Measurements from ENCODE around the gene CHST11.

The CHST11 gene

GRCh38 chr12:104653730-104654664, 197.2 kb downstream of the CHST11 start:
- H3K36me3 ChIP-seq (ENCODE audit: control insufficient read depth in 1 of 2, insufficient read depth in 2 of 2, low read length in 2 of 2): no peaks in the 10 kb centered on the region
- no peaks in the 10 kb centered on the region for H3K27me3 ChIP-seq (ENCODE audit: control insufficient read depth in 1 of 2, insufficient read depth in 2 of 2, low read length in 2 of 2)
- H3K4me1 ChIP-seq (ENCODE audit: control insufficient read depth in 1 of 2, insufficient read depth in 2 of 2, low read length in 2 of 2): peaks cover 0 to 10% of the 10 kb centered on the region in 2 donors
- H3K27ac ChIP-seq (ENCODE audit: low read depth, low read length): no peak overlapping the region
- H3K9ac ChIP-seq (ENCODE audit: low read depth in 1 of 2, low read length in 2 of 2): no peak overlapping the region
- H3K4me3 ChIP-seq (ENCODE audit: low read depth in 1 of 2, low read length in 2 of 2): no peak overlapping the region
- H3K9me3 ChIP-seq (ENCODE audit: control insufficient read depth in 1 of 2, low read length in 2 of 2): no peaks in the 10 kb centered on the region

DNA sequence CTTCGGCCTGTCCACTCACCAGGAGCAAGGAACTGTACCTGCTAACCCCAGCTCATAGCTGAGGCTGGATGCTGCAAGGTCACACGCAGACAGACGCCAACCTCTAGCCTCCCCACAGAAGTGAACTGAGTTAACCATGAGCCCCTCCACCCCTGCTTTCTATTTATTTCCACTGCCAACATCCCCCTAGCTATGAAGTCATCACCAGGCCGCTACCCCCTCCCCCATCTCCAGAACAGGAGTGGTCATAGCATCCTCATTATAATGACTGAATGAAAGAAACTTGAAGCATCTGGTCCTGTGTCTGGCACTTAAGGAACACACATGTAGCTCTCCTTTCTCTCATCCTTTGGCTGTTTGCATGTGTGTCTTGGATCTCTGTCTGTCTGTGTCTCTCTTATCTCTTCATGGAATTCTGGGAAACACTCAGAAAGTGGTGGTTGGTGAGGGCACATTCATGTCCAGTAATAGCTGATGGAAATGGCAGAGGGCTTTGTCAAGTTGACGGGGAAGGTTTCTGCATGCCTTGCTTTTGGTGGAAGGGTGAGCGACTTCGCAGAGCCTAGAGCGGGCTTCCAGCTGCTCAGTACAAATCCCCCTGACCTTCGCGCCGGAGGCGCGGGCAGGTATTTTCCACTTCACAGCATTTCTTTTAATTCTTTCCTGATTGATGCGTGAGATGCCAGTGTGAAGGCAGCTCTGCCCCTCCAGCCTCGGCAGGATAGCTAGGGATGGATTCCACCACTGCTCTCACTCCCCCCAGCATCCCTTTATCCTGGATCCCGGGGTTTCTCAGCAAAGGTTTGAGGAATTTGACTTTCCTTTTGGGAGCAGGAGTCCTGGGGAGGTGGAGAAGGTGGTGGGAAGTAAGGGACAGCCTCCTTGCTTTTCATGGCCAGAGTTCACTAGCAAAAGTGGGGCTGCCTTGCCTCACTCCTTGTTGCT, 198.2 kb downstream of the CHST11 start:
- Histone ChIP-seq H3K27ac (ENCODE audit: low read depth, low read length) (no peak overlapping the region), H3K4me1 (ENCODE audit: control insufficient read depth in 1 of 2, insufficient read depth in 2 of 2, low read length in 2 of 2) (peaks cover 0 to 10% of the 10 kb centered on the region in 2 donors), H3K27me3 (ENCODE audit: control insufficient read depth in 1 of 2, insufficient read depth in 2 of 2, low read length in 2 of 2) (no peaks in the 10 kb centered on the region), H3K4me3 (ENCODE audit: low read depth in 1 of 2, low read length in 2 of 2) (no peak overlapping the region), H3K36me3 (ENCODE audit: control insufficient read depth in 1 of 2, insufficient read depth in 2 of 2, low read length in 2 of 2) (no peaks in the 10 kb centered on the region), H3K9ac (ENCODE audit: low read depth in 1 of 2, low read length in 2 of 2) (no peak overlapping the region), H3K9me3 (ENCODE audit: control insufficient read depth in 1 of 2, low read length in 2 of 2) (no peaks in the 10 kb centered on the region)

GRCh38 chr12:104656383-104656782, 199.6 kb downstream of the CHST11 start:
- H3K36me3 ChIP-seq (ENCODE audit: control insufficient read depth in 1 of 2, insufficient read depth in 2 of 2, low read length in 2 of 2): no peaks in the 10 kb centered on the region
- H3K27ac ChIP-seq (ENCODE audit: low read depth, low read length): no peak overlapping the region
- no peak overlapping the region for H3K4me3 ChIP-seq (ENCODE audit: low read depth in 1 of 2, low read length in 2 of 2)
- peaks cover 0 to 8% of the 10 kb centered on the region in 2 donors for H3K4me1 ChIP-seq (ENCODE audit: control insufficient read depth in 1 of 2, insufficient read depth in 2 of 2, low read length in 2 of 2)
- no peak overlapping the region for H3K9ac ChIP-seq (ENCODE audit: low read depth in 1 of 2, low read length in 2 of 2)
- no peaks in the 10 kb centered on the region for H3K9me3 ChIP-seq (ENCODE audit: control insufficient read depth in 1 of 2, low read length in 2 of 2)
- H3K27me3 ChIP-seq (ENCODE audit: control insufficient read depth in 1 of 2, insufficient read depth in 2 of 2, low read length in 2 of 2): no peaks in the 10 kb centered on the region

DNA sequence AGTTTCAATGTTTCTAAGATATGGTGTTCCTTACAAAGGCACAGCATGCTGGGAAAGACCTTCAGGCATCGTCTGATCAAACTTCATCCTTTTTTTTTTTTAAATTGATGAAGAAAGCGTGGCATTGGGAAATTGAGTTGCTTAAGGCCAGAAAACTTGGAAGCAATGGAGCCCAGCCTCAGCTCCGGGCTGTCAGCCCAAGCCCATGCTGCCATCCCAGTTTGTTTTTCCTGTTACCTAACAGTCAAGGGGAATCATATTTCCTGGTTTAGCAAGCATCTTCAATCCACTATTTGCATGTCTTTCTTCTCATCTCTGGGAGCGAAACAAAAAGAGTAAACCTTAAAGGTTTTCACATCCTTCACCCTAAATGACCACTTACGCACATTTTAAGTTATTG, 200.2 kb downstream of the CHST11 start:
- no peaks in the 10 kb centered on the region for H3K27me3 ChIP-seq (ENCODE audit: control insufficient read depth in 1 of 2, insufficient read depth in 2 of 2, low read length in 2 of 2)
- no peak overlapping the region for H3K27ac ChIP-seq (ENCODE audit: low read depth, low read length)
- H3K9ac ChIP-seq (ENCODE audit: low read depth in 1 of 2, low read length in 2 of 2): no peak overlapping the region
- no peaks in the 10 kb centered on the region for H3K36me3 ChIP-seq (ENCODE audit: control insufficient read depth in 1 of 2, insufficient read depth in 2 of 2, low read length in 2 of 2)
- H3K4me3 ChIP-seq (ENCODE audit: low read depth in 1 of 2, low read length in 2 of 2): no peak overlapping the region
- no peaks in the 10 kb centered on the region for H3K9me3 ChIP-seq (ENCODE audit: control insufficient read depth in 1 of 2, low read length in 2 of 2)
- peaks cover under 1 to 3% of the 10 kb centered on the region in 2 donors for H3K4me1 ChIP-seq (ENCODE audit: control insufficient read depth in 1 of 2, insufficient read depth in 2 of 2, low read length in 2 of 2)

DNA sequence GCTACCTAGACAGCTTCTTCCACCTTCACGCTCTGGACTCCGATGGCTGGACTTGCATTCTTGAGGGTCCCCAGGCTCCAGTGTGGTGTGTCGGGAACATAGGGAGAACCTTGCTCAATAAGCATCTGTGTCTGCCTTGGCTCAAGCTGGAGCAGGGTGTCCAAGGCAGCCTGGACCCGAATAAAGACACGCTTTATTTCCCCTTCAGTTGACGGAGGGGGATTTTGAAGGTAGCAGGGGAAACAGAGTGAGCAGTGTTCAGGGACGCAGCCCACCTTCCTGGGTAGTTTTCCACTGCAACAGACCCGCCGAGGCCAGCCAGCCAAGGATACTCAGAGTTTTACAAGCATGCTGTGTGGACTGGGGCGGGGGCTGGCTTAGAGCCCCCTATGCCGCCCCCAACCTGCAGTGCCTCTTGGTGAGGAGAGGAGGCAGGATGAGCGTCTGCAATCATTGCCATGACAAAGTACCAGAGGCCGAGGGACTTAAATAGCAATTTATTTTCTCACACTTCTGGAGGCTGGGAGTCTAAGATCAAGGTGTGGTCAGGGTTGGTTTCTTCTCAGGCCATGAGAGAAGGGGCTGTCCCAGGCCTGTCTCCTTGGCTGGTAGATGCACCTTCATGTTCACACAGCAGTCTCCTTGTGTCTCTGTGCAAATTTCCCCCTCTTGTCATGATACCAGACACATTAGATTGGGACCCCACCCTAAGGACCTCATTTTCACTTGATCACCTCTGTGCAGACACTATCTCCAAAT, 201.2 kb downstream of the CHST11 start:
- Histone ChIP-seq H3K9ac (ENCODE audit: low read depth in 1 of 2, low read length in 2 of 2) (no peak overlapping the region), H3K4me3 (ENCODE audit: low read depth in 1 of 2, low read length in 2 of 2) (no peak overlapping the region), H3K4me1 (ENCODE audit: control insufficient read depth in 1 of 2, insufficient read depth in 2 of 2, low read length in 2 of 2) (peaks cover 0 to 5% of the 10 kb centered on the region in 2 donors), H3K27me3 (ENCODE audit: control insufficient read depth in 1 of 2, insufficient read depth in 2 of 2, low read length in 2 of 2) (no peaks in the 10 kb centered on the region), H3K9me3 (ENCODE audit: control insufficient read depth in 1 of 2, low read length in 2 of 2) (no peaks in the 10 kb centered on the region), H3K27ac (ENCODE audit: low read depth, low read length) (no peak overlapping the region), H3K36me3 (ENCODE audit: control insufficient read depth in 1 of 2, insufficient read depth in 2 of 2, low read length in 2 of 2) (no peaks in the 10 kb centered on the region)

DNA sequence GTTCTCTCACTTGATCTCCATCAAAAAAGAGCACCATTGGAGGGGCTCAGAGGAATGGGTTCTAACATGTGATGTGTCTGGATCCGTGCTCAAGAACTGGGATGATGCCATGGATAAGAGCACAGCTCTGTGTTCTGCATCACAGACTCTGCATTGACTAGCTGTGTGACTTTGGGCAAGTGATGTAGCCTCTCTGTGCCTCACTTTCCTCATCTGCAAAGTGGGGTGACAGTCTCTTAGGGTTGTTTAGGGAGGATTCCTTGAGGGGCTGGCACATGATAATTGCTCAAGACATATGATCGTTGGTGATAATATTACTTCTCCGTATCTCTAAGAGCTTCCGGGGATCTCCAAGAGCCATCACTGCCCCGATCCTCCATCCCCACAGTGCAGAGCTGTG, 202.3 kb downstream of the CHST11 start:
- no peak overlapping the region for H3K9ac ChIP-seq (ENCODE audit: low read depth in 1 of 2, low read length in 2 of 2)
- H3K4me3 ChIP-seq (ENCODE audit: low read depth in 1 of 2, low read length in 2 of 2): no peak overlapping the region
- H3K36me3 ChIP-seq (ENCODE audit: control insufficient read depth in 1 of 2, insufficient read depth in 2 of 2, low read length in 2 of 2): no peaks in the 10 kb centered on the region
- H3K27me3 ChIP-seq (ENCODE audit: control insufficient read depth in 1 of 2, insufficient read depth in 2 of 2, low read length in 2 of 2): no peaks in the 10 kb centered on the region
- H3K9me3 ChIP-seq (ENCODE audit: control insufficient read depth in 1 of 2, low read length in 2 of 2): no peaks in the 10 kb centered on the region
- peaks cover 0 to 5% of the 10 kb centered on the region in 2 donors for H3K4me1 ChIP-seq (ENCODE audit: control insufficient read depth in 1 of 2, insufficient read depth in 2 of 2, low read length in 2 of 2)
- H3K27ac ChIP-seq (ENCODE audit: low read depth, low read length): no peak overlapping the region

DNA sequence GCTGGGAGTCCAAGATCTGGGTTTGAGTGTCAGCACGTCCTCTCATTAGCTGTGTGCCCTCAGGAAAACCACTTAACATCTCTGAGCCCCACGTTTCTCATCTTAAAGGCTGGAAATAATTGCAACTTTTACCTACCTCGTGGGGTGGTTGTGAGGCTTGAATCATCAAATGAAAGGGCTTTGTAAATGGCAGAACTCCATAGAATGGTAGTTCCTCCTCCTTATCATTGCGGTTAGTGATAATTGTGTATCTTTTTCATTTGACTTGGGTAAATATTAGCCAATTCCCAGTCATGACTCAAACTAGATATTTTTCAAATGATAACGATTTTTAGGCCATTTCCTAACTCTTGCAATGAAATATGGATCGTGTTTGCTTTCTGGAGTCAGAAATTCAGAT, 205.5 kb downstream of the CHST11 start:
- H3K4me1 ChIP-seq (ENCODE audit: control insufficient read depth in 1 of 2, insufficient read depth in 2 of 2, low read length in 2 of 2): peaks cover under 1 to 5% of the 10 kb centered on the region in 2 donors
- H3K27me3 ChIP-seq (ENCODE audit: control insufficient read depth in 1 of 2, insufficient read depth in 2 of 2, low read length in 2 of 2): no peaks in the 10 kb centered on the region
- no peaks in the 10 kb centered on the region for H3K36me3 ChIP-seq (ENCODE audit: control insufficient read depth in 1 of 2, insufficient read depth in 2 of 2, low read length in 2 of 2)
- H3K9ac ChIP-seq (ENCODE audit: low read depth in 1 of 2, low read length in 2 of 2): no peak overlapping the region
- H3K9me3 ChIP-seq (ENCODE audit: control insufficient read depth in 1 of 2, low read length in 2 of 2): no peaks in the 10 kb centered on the region
- no peak overlapping the region for H3K27ac ChIP-seq (ENCODE audit: low read depth, low read length)
- no peak overlapping the region for H3K4me3 ChIP-seq (ENCODE audit: low read depth in 1 of 2, low read length in 2 of 2)

DNA sequence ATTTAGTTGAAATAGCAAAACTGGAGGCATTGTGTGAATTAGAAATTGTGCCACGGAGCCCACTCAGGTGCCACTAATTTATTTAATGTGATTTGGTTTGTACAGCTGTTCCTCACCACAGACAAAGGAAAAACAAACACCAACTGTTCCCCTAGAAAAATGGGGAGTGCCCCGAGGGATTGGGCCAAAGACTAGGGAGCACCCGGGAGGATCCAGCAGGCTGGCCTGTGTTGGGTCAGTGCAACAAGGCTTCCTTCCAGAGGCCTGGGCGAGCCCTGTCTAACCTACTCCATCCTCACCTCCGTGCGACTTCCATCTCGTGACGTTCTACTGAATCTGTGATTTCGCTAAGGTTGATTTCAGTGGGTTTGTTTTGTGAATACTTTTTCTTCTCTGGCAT, 206.2 kb downstream of the CHST11 start:
- H3K27me3 ChIP-seq (ENCODE audit: control insufficient read depth in 1 of 2, insufficient read depth in 2 of 2, low read length in 2 of 2): no peaks in the 10 kb centered on the region
- H3K27ac ChIP-seq (ENCODE audit: low read depth, low read length): no peak overlapping the region
- H3K4me3 ChIP-seq (ENCODE audit: low read depth in 1 of 2, low read length in 2 of 2): no peak overlapping the region
- no peak overlapping the region for H3K9ac ChIP-seq (ENCODE audit: low read depth in 1 of 2, low read length in 2 of 2)
- no peaks in the 10 kb centered on the region for H3K9me3 ChIP-seq (ENCODE audit: control insufficient read depth in 1 of 2, low read length in 2 of 2)
- H3K4me1 ChIP-seq (ENCODE audit: control insufficient read depth in 1 of 2, insufficient read depth in 2 of 2, low read length in 2 of 2): peaks cover 7 to 12% of the 10 kb centered on the region in 2 donors
- no peaks in the 10 kb centered on the region for H3K36me3 ChIP-seq (ENCODE audit: control insufficient read depth in 1 of 2, insufficient read depth in 2 of 2, low read length in 2 of 2)

- Histone ChIP-seq H3K27ac (ENCODE audit: low read depth, low read length) (no peak overlapping the region), H3K9ac (ENCODE audit: low read depth in 1 of 2, low read length in 2 of 2) (no peak overlapping the region), H3K36me3 (ENCODE audit: control insufficient read depth in 1 of 2, insufficient read depth in 2 of 2, low read length in 2 of 2) (no peaks in the 10 kb centered on the region), H3K4me1 (ENCODE audit: control insufficient read depth in 1 of 2, insufficient read depth in 2 of 2, low read length in 2 of 2) (peaks cover 19 to 23% of the 10 kb centered on the region in 2 donors), H3K4me3 (ENCODE audit: low read depth in 1 of 2, low read length in 2 of 2) (no peak overlapping the region), H3K27me3 (ENCODE audit: control insufficient read depth in 1 of 2, insufficient read depth in 2 of 2, low read length in 2 of 2) (no peaks in the 10 kb centered on the region), H3K9me3 (ENCODE audit: control insufficient read depth in 1 of 2, low read length in 2 of 2) (no peaks in the 10 kb centered on the region)
Observed at GRCh38 chr12:104664351-104664750, 207.6 kb downstream of the CHST11 start.
